HepG2 (cell line): ENCODE measurements around the gene HIPK2. TPM values are rescaled to one million over a fixed set of nuclear protein-coding genes. Genes with fewer than 3 reads are reported as not detected.

Source experiments
- ATAC-seq: fragments of 200-7000 bp; cut with Tn5 transposase; 3 replicates; pipeline ENCODE4 v1.9.1; 2020; ENCODE audit warnings: mild to moderate bottlenecking, moderate library complexity
- BruUV-seq: library from RNA; stranded (reverse); fragments of 400-500 nt; replicated peaks from 2 replicates; lab custom pipeline; 2021; lab: Mats Ljungman, UMichigan
- CTCF ChIA-PET: fragments of 300-600 bp; formaldehyde crosslinking; extraction: SDS; loops from one replicate; lab custom pipeline; 2021; ENCODE audit warnings: low total read pairs, inconsistent platforms, low intra/inter-chr PET ratio; lab: Yijun Ruan, JAX
- POLR2A ChIA-PET: fragments of 350-600 bp; sonication (Branson Sonifier 250); formaldehyde crosslinking; loops from one replicate; lab custom pipeline; 2020; ENCODE audit warnings: antibody characterized with exemption, inconsistent platforms; lab: Yijun Ruan, JAX
- DNase-seq: peaks from one replicate; pipeline ENCODE4 v3.0.0-alpha.2; 2015; ENCODE audit warnings: low spot score
- FAIRE-seq: peaks from 3 replicates; lab custom pipeline; 2011; peaks lifted over from hg19 to GRCh38; lab: Jason Lieb, UNC
- H2AFZ ChIP-seq: one replicate; pipeline ENCODE4 v1.6.1; 2011; ENCODE audit warnings: low read length, inconsistent platforms
- H3K27ac ChIP-seq: fragments of 300-600 bp; 3 replicates; pipeline ENCODE4 v1.8.0; 2011; ENCODE audit warnings: mixed run types, mild to moderate bottlenecking, mixed read lengths, low read length, inconsistent platforms; ENCODE audit not compliant: insufficient read depth; ENCODE audit errors: extremely low read length
- H3K27me3 ChIP-seq, 2 experiments: fragments of 200-600 bp in 1 of 2; 2 replicates in 1 of 2; 3 replicates in 1 of 2; pipeline versions ENCODE4 v1.6.0 to v1.8.0; 2011; ENCODE audit warnings: low read length in 2 of 2, mild to moderate bottlenecking in 2 of 2, moderate library complexity in 2 of 2, inconsistent platforms in 1 of 2; ENCODE audit not compliant: insufficient read depth in 2 of 2, control insufficient read depth in 1 of 2
- H3K36me3 ChIP-seq, 2 experiments: fragments of 200-600 bp in 1 of 2; replicated peaks in 1 of 2; 2 replicates in 1 of 2; 3 replicates in 1 of 2; pipeline versions ENCODE4 v1.5.1 to v1.8.0; 2011; ENCODE audit warnings: low read length in 2 of 2, inconsistent platforms in 1 of 2; ENCODE audit not compliant: insufficient read depth in 2 of 2, control insufficient read depth in 1 of 2
- H3K4me1 ChIP-seq: 2 replicates; pipeline ENCODE4 v1.5.1; 2012; ENCODE audit warnings: low read length, inconsistent platforms; ENCODE audit not compliant: insufficient read depth
- H3K4me2 ChIP-seq: 2 replicates; pipeline ENCODE4 v1.6.0; 2011; ENCODE audit warnings: low read depth, low read length, inconsistent platforms
- H3K4me3 ChIP-seq, 3 experiments: fragments of 200-600 bp in 1 of 3; sonication (generic), shearing (Covaris generic) in 1 of 3; replicated peaks in 1 of 3; 2 replicates each; pipeline ENCODE4 v1.5.1; 2011 to 2016; ENCODE audit warnings: low read length in 3 of 3, inconsistent platforms in 2 of 3, low read depth in 2 of 3, mild to moderate bottlenecking in 2 of 3, control low read depth in 1 of 3, mixed read lengths in 1 of 3; ENCODE audit not compliant: insufficient read depth in 1 of 3
- H3K79me2 ChIP-seq: one replicate; pipeline ENCODE4 v1.6.1; 2011; ENCODE audit warnings: low read length, inconsistent platforms; ENCODE audit not compliant: insufficient read depth
- H3K9ac ChIP-seq: 2 replicates; pipeline ENCODE4 v1.6.0; 2011; ENCODE audit warnings: mild to moderate bottlenecking, low read depth, low read length, inconsistent platforms; ENCODE audit not compliant: insufficient read depth
- H3K9me3 ChIP-seq: 2 replicates; pipeline ENCODE4 v1.5.1; 2012; ENCODE audit warnings: mild to moderate bottlenecking, low read length
- H4K20me1 ChIP-seq: 2 replicates; pipeline ENCODE4 v1.6.0; 2011; ENCODE audit warnings: inconsistent platforms, mild to moderate bottlenecking, low read length, moderate library complexity; ENCODE audit not compliant: insufficient read depth
- ASH2L ChIP-seq: fragments of 300-600, 200-600 bp; sonication (generic); IDR thresholded peaks from 2 replicates; pipeline ENCODE4 v1.7.0; 2017; ENCODE audit warnings: low read depth, mild to moderate bottlenecking, moderate library complexity, mixed read lengths, low read length; ENCODE audit not compliant: insufficient read length
- ATF2 ChIP-seq: sonication (generic); formaldehyde crosslinking; IDR thresholded peaks from 2 replicates; pipeline ENCODE4 v1.4.0; 2020; ENCODE audit warnings: missing genetic modification reagents
- ELF4 ChIP-seq: sonication (generic); formaldehyde crosslinking; IDR thresholded peaks from 2 replicates; pipeline ENCODE4 v1.5.0; 2020; ENCODE audit warnings: missing genetic modification reagents, mild to moderate bottlenecking, moderate library complexity, borderline replicate concordance
- HMG20A ChIP-seq: IDR thresholded peaks from 2 replicates; pipeline ENCODE4 v1.6.1; 2016; ENCODE audit warnings: borderline replicate concordance
- IRF2 ChIP-seq: IDR thresholded peaks from 2 replicates; pipeline ENCODE4 v1.6.1; 2018; ENCODE audit warnings: missing genetic modification reagents, missing compliant biosample characterization
- NCOA1 ChIP-seq: sonication (generic); formaldehyde crosslinking; IDR thresholded peaks from 2 replicates; pipeline ENCODE4 v1.9.0; 2021; ENCODE audit warnings: missing genetic modification reagents
- NFATC3 ChIP-seq: sonication (generic); formaldehyde crosslinking; IDR thresholded peaks from 2 replicates; pipeline ENCODE4 v1.5.1; 2020; ENCODE audit warnings: mild to moderate bottlenecking, missing genetic modification reagents
- RNF2 ChIP-seq: fragments of 450-650 bp; conservative IDR thresholded peaks from 2 replicates; pipeline ENCODE4 v1.6.1; 2016; ENCODE audit warnings: low read depth
- SRY ChIP-seq: sonication (generic); formaldehyde crosslinking; IDR thresholded peaks from 2 replicates; pipeline ENCODE4 v1.8.0; 2022; ENCODE audit warnings: mild to moderate bottlenecking, missing genetic modification reagents
- TBX2 ChIP-seq: sonication (generic); formaldehyde crosslinking; IDR thresholded peaks from 2 replicates; pipeline ENCODE4 v1.5.0; 2020; ENCODE audit warnings: missing genetic modification reagents, mild to moderate bottlenecking, borderline replicate concordance
- YEATS2 ChIP-seq: sonication (generic); formaldehyde crosslinking; IDR thresholded peaks from 2 replicates; pipeline ENCODE4 v1.4.0; 2020; ENCODE audit warnings: missing genetic modification reagents, borderline replicate concordance
- ZNF280D ChIP-seq: sonication (generic); formaldehyde crosslinking; IDR thresholded peaks from 2 replicates; pipeline ENCODE4 v1.5.1; 2020; ENCODE audit warnings: mild to moderate bottlenecking, missing genetic modification reagents
- ZNF605 ChIP-seq: sonication (generic); formaldehyde crosslinking; IDR thresholded peaks from 2 replicates; pipeline ENCODE4 v1.8.0; 2022; ENCODE audit warnings: mild to moderate bottlenecking, missing genetic modification reagents
- ZNF652 ChIP-seq: IDR thresholded peaks from 2 replicates; pipeline ENCODE4 v1.6.1; 2016; ENCODE audit warnings: low read depth, borderline replicate concordance
- ZNF83 ChIP-seq: sonication (generic); formaldehyde crosslinking; IDR thresholded peaks from 2 replicates; pipeline ENCODE4 v1.4.0; 2020; ENCODE audit warnings: missing genetic modification reagents, mild to moderate bottlenecking, borderline replicate concordance
- WGBS: methylation state at CpG from one replicate; pipeline ENCODE4 v1.1.6; 2017; ENCODE audit warnings: low lambda C conversion rate; 5-methylcytosine and 5-hydroxymethylcytosine counted together
- in situ Hi-C: cut with HindIII; loops from 2 replicates; pipeline ENCODE4 v1.10.0; 2017; ENCODE audit warnings: low pct_unique_long_range_greater_than_20kb; ENCODE audit not compliant: extremely low pct_ligation_motif_present
- intact Hi-C: fragments of 100-400 bp; cut with micrococcal nuclease; formaldehyde crosslinking; loops from one replicate; pipeline ENCODE4 v1.10.0; 2022; ENCODE audit not compliant: unreplicated experiment
- polyA plus RNA-seq, 8 experiments: library from polyadenylated mRNA; depleted of rRNA in 3 of 8; stranded (reverse) in 7 of 8; unstranded in 1 of 8; fragments of >200 nt; fragmentation: Illumina TruSeq in 4 of 8; extraction: Trizol in 4 of 8; gene quantifications; 2 replicates each; pipeline versions ENCODE4 v1.2.1 to v1.2.3, GENCODE V29; 2011 to 2016; ENCODE audit warnings: low read depth in 4 of 8, missing spikeins in 1 of 8, mixed read lengths in 1 of 8; ENCODE audit not compliant: insufficient read depth in 1 of 8
- total RNA-seq, 5 experiments: library from RNA; depleted of rRNA; stranded (reverse); fragments of >200 nt; fragmentation: Illumina TruSeq; extraction: Trizol; gene quantifications; 2 replicates each; pipeline ENCODE4 v1.2.3, GENCODE V29; 2016; ENCODE audit warnings: low read depth in 1 of 5
- TF ChIP-seq, protein P1 (sequence below): sonication (generic); formaldehyde crosslinking; IDR thresholded peaks from 2 replicates; pipeline ENCODE4 v1.4.0; 2020; ENCODE audit warnings: missing genetic modification reagents, borderline replicate concordance

The HIPK2 gene
- total and polyA plus RNA-seq, 2 of the 13 experiments (the other 11 are each of a cell fraction or from before 2014, with no cell fraction given): 14.4 to 20.2 TPM

DNA sequence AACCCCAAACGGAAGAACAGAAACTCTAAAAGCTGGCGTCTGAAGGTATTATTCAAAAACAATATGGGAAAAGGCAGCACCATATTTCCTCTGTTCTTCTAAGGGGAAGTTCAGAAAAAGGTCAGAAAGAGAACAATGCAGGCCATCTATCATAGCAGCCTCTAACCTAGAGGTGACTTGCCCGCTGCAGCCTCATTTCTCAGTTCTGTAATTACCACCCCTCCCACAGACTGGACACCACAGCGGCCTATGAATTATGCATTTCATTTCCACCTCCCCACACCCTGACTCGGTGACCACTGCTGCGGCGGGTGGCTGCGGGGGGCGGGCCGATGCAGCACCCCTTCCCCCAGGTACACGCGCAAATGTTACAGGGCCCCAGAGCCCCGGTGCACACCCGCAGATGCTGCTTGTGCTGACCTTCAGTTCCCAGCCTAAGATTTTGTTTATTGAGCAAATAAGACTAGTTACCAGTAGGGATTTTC is 128.8 kb downstream of the HIPK2 start:
- peak; percentile 58 for ATAC-seq
- POLR2A ChIA-PET: no interaction called here
- Histone ChIP-seq H3K27ac (peak overlapping the region; percentile 26), H3K4me3 (peak overlapping the region in 1 of 3 experiments; percentile 12; a peak in 2 of 6 replicates), H3K79me2 (peaks cover 13% of the 10 kb centered on the region), H3K4me2 (peak overlapping the region; percentile 44; the same call in 1 of the 2 replicates), H2AFZ (no peak overlapping the region), H3K4me1 (peaks cover 80% of the 10 kb centered on the region), H3K9ac (no peak overlapping the region), H3K27me3 (no peaks in the 10 kb centered on the region), H4K20me1 (no peaks in the 10 kb centered on the region), H3K9me3 (no peaks in the 10 kb centered on the region), H3K36me3 (peaks cover 13 to 42% of the 10 kb centered on the region in 2 experiments)
- DNase-seq: no peak
- intact Hi-C loops: loop anchor here (5.0 kb wide), 1 partner anchor 178 kb away; the partner anchor contains the start of gene TBXAS1
- CTCF ChIA-PET: no interaction called here
- in situ Hi-C loops: loop anchor here (10.0 kb wide), 1 partner anchor 126 kb away; the partner anchor contains the start of gene HIPK2
- no TSS peak for BruUV-seq
- 25% methylated on average over 14 of the region's 14 CpGs for WGBS
- no peak for FAIRE-seq
- TF ChIP-seq IRF2 (CRISPR knock-in tag): no peak
- no peak for TF ChIP-seq ZNF83 (CRISPR knock-in tag)
- TF ChIP-seq TBX2 (CRISPR knock-in tag): peak; percentile 41; the same call in 1 of the 2 replicates
- TF ChIP-seq ELF4 (CRISPR knock-in tag): no peak
- no peak for TF ChIP-seq NFATC3 (CRISPR knock-in tag)
- no peak for TF ChIP-seq SRY (CRISPR knock-in tag)
- no peak for TF ChIP-seq NCOA1 (CRISPR knock-in tag)
- TF ChIP-seq, protein P1, sequence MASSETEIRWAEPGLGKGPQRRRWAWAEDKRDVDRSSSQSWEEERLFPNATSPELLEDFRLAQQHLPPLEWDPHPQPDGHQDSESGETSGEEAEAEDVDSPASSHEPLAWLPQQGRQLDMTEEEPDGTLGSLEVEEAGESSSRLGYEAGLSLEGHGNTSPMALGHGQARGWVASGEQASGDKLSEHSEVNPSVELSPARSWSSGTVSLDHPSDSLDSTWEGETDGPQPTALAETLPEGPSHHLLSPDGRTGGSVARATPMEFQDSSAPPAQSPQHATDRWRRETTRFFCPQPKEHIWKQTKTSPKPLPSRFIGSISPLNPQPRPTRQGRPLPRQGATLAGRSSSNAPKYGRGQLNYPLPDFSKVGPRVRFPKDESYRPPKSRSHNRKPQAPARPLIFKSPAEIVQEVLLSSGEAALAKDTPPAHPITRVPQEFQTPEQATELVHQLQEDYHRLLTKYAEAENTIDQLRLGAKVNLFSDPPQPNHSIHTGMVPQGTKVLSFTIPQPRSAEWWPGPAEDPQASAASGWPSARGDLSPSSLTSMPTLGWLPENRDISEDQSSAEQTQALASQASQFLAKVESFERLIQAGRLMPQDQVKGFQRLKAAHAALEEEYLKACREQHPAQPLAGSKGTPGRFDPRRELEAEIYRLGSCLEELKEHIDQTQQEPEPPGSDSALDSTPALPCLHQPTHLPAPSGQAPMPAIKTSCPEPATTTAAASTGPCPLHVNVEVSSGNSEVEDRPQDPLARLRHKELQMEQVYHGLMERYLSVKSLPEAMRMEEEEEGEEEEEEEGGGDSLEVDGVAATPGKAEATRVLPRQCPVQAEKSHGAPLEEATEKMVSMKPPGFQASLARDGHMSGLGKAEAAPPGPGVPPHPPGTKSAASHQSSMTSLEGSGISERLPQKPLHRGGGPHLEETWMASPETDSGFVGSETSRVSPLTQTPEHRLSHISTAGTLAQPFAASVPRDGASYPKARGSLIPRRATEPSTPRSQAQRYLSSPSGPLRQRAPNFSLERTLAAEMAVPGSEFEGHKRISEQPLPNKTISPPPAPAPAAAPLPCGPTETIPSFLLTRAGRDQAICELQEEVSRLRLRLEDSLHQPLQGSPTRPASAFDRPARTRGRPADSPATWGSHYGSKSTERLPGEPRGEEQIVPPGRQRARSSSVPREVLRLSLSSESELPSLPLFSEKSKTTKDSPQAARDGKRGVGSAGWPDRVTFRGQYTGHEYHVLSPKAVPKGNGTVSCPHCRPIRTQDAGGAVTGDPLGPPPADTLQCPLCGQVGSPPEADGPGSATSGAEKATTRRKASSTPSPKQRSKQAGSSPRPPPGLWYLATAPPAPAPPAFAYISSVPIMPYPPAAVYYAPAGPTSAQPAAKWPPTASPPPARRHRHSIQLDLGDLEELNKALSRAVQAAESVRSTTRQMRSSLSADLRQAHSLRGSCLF: no peak
- TF ChIP-seq ATF2 (CRISPR knock-in tag): no peak
- no peak for TF ChIP-seq RNF2
- TF ChIP-seq ZNF652: no peak
- no peak for TF ChIP-seq ASH2L
- no peak for TF ChIP-seq HMG20A (CRISPR knock-in tag)
- TF ChIP-seq YEATS2 (CRISPR knock-in tag): no peak
- no peak for TF ChIP-seq ZNF280D
- TF ChIP-seq ZNF605 (CRISPR knock-in tag): no peak
